Cardiac muscle cell (in vitro differentiated cells and primary cell): Measurements from ENCODE around the gene SBNO2. TPM values are rescaled to one million over a fixed set of nuclear protein-coding genes. Genes with fewer than 3 reads are reported as not detected.

ENCODE experiments used
- DNase-seq, 2 donors: peaks; one replicate each; pipeline versions ENCODE4 v3.0.0 to v3.0.0-alpha.2; 2010 to 2017; ENCODE audit warnings: low read depth in 1 of 2, low spot score in 1 of 2
- H3K27ac ChIP-seq: fragments of 200-600 bp; sonication (generic); 2 replicates; pipeline ENCODE4 v1.5.1; 2016
- H3K27me3 ChIP-seq: fragments of 200-600 bp; sonication (generic); 2 replicates; pipeline ENCODE4 v1.6.0; 2016; ENCODE audit warnings: control low read depth
- H3K36me3 ChIP-seq: fragments of 200-600 bp; sonication (generic); 2 replicates; pipeline ENCODE4 v1.5.1; 2016; ENCODE audit warnings: control low read depth
- H3K4me1 ChIP-seq: fragments of 200-600 bp; sonication (generic); 2 replicates; pipeline ENCODE4 v1.8.1; 2017; ENCODE audit warnings: low read depth, mild to moderate bottlenecking, mixed run types
- H3K4me3 ChIP-seq: fragments of 200-600 bp; sonication (generic); 2 replicates; pipeline ENCODE4 v1.5.1; 2016; ENCODE audit warnings: mild to moderate bottlenecking
- H3K9me3 ChIP-seq: fragments of 200-600 bp; sonication (generic); 2 replicates; pipeline ENCODE4 v1.5.1; 2017; ENCODE audit warnings: low read depth, mild to moderate bottlenecking, control low read depth
- CTCF ChIP-seq: IDR thresholded peaks from 2 replicates; pipeline ENCODE4 v1.5.1; 2012; ENCODE audit warnings: low read depth, mild to moderate bottlenecking, low read length
- polyA plus RNA-seq: library from polyadenylated mRNA; unstranded; fragments of >200 nt; fragmentation: Nextera tagmentation; extraction: Ambion mirVana; gene quantifications from 2 replicates; pipeline ENCODE4 v1.2.1, GENCODE V29; 2016
- total RNA-seq: library from RNA; depleted of rRNA; stranded (reverse); fragments of >200 nt; gene quantifications from 2 replicates; pipeline ENCODE4 v1.2.3, GENCODE V29; 2016

The SBNO2 gene
- total and polyA plus RNA-seq, 2 experiments from 2014 or later, result 11.8 to 28.5 TPM

- Histone ChIP-seq H3K4me3 (no peak overlapping the region), H3K36me3 (no peaks in the 10 kb centered on the region), H3K9me3 (no peaks in the 10 kb centered on the region), H3K27me3 (no peaks in the 10 kb centered on the region), H3K27ac (no peak overlapping the region), H3K4me1 (peaks cover 3% of the 10 kb centered on the region)
- no peak for DNase-seq
- no peak for TF ChIP-seq CTCF
Observed at GRCh38 chr19:1163283-1163933, 10.7 kb downstream of the SBNO2 start.

GRCh38 chr19:1162404-1163282 lies 11.4 kb downstream of the SBNO2 start:
- no peak for TF ChIP-seq CTCF
- H3K27me3 ChIP-seq, result no peaks in the 10 kb centered on the region
- no peak for DNase-seq

GRCh38 chr19:1161716-1162115 lies 12.4 kb downstream of the SBNO2 start:
- TF ChIP-seq CTCF, result no peak
- H3K4me3 ChIP-seq, result no peak overlapping the region
- no peaks in the 10 kb centered on the region for H3K36me3 ChIP-seq
- peaks cover 3% of the 10 kb centered on the region for H3K4me1 ChIP-seq
- no peaks in the 10 kb centered on the region for H3K9me3 ChIP-seq
- H3K27me3 ChIP-seq, result no peaks in the 10 kb centered on the region
- DNase-seq, result peak in 1 of 2 donors; percentile 27
- H3K27ac ChIP-seq, result no peak overlapping the region

More at GRCh38 chr19:1162404-1163282, 11.4 kb downstream of the SBNO2 start:
- Histone ChIP-seq H3K9me3 (no peaks in the 10 kb centered on the region), H3K4me3 (no peak overlapping the region), H3K27ac (no peak overlapping the region), H3K36me3 (no peaks in the 10 kb centered on the region), H3K4me1 (peaks cover 3% of the 10 kb centered on the region)

GRCh38 chr19:1159864-1160595 lies 14.0 kb downstream of the SBNO2 start:
- Histone ChIP-seq H3K4me3 (no peak overlapping the region), H3K36me3 (no peaks in the 10 kb centered on the region), H3K27me3 (no peaks in the 10 kb centered on the region), H3K27ac (no peak overlapping the region), H3K9me3 (no peaks in the 10 kb centered on the region), H3K4me1 (peaks cover 11% of the 10 kb centered on the region)
- no peak for DNase-seq
- TF ChIP-seq CTCF, result no peak

GRCh38 chr19:1158885-1159448 lies 15.1 kb downstream of the SBNO2 start:
- no peaks in the 10 kb centered on the region for H3K9me3 ChIP-seq
- no peak overlapping the region for H3K27ac ChIP-seq
- no peak for DNase-seq
- no peaks in the 10 kb centered on the region for H3K27me3 ChIP-seq
- H3K36me3 ChIP-seq, result no peaks in the 10 kb centered on the region
- no peak for TF ChIP-seq CTCF
- no peak overlapping the region for H3K4me3 ChIP-seq
- peaks cover 11% of the 10 kb centered on the region for H3K4me1 ChIP-seq
